Measurements from ENCODE around the gene HEPACAM2. TPM values are rescaled to one million over a fixed set of nuclear protein-coding genes. Genes with fewer than 3 reads are reported as not detected.
A peak's percentile ranks its signal among the peaks of the same experiment; 100 is the strongest.

The HEPACAM2 gene
- total RNA-seq, 1 experiment from 2014 or later = not detected

GRCh38 chr7:93146036-93146435 is 80.2 kb downstream of the HEPACAM2 start:
- Histone ChIP-seq H3K4me1 (ENCODE audit: insufficient read depth, low read length) (no peaks in the 10 kb centered on the region; the same call in 1 of the 2 replicates), H3K27ac (ENCODE audit: insufficient read length, low read depth, low read length) (no peak overlapping the region), H3K79me1 (ENCODE audit: insufficient read depth, low read depth, low read length, poor library complexity, severe bottlenecking) (no peaks in the 10 kb centered on the region), H2BK20ac (ENCODE audit: low read depth, low read length, poor library complexity, severe bottlenecking) (no peak overlapping the region), H2AK5ac (ENCODE audit: insufficient read length, low read length) (no peak overlapping the region), H3K14ac (ENCODE audit: insufficient read depth, low read length) (no peak overlapping the region), H4K8ac (replicated peaks; ENCODE audit: insufficient read length, low read depth, low read length) (no peak overlapping the region), H4K5ac (ENCODE audit: insufficient read length, low read depth, low read length) (no peak overlapping the region), H2AFZ (ENCODE audit: low read length) (no peak overlapping the region), H2BK15ac (ENCODE audit: low read depth, low read length) (no peak overlapping the region), H2BK5ac (ENCODE audit: insufficient read length, low read length) (no peak overlapping the region), H3K4ac (ENCODE audit: low read depth, low read length) (no peak overlapping the region), H3K4me2 (ENCODE audit: insufficient read depth, insufficient read length, low read length) (no peak overlapping the region), H4K91ac (ENCODE audit: insufficient read length, low read depth, low read length) (no peak overlapping the region), H2BK12ac (ENCODE audit: insufficient read length, low read depth, low read length) (no peak overlapping the region), H2BK120ac (ENCODE audit: low read depth, low read length, poor library complexity, severe bottlenecking) (no peak overlapping the region), H3K23ac (ENCODE audit: insufficient read length, low read depth, low read length) (no peak overlapping the region), H3K9ac (ENCODE audit: extremely low read depth, insufficient read length, low read length) (no peak overlapping the region), H3K79me2 (ENCODE audit: insufficient read depth, low read length) (no peaks in the 10 kb centered on the region), H3T11ph (ENCODE audit: low read length) (no peak overlapping the region), H3K27me3 (ENCODE audit: insufficient read depth, low read length) (no peaks in the 10 kb centered on the region), H3K56ac (ENCODE audit: insufficient read length, low read depth, low read length) (no peak overlapping the region), H3K23me2 (ENCODE audit: insufficient read length, low read depth, low read length, poor library complexity, severe bottlenecking) (no peaks in the 10 kb centered on the region), H4K20me1 (ENCODE audit: control insufficient read depth, insufficient read depth, insufficient read length) (peaks cover 3% of the 10 kb centered on the region), H3K9me3 (ENCODE audit: control insufficient read depth, low read depth, low read length) (no peaks in the 10 kb centered on the region), H3K18ac (ENCODE audit: insufficient read length, low read depth, low read length) (no peak overlapping the region)
- Mint-ChIP-seq H3K4me1 (peaks cover 3 to 15% of the 10 kb centered on the region in 2 experiments; a peak in 3 of 4 replicates), H3K9me3 (no peaks in the 10 kb centered on the region), H3K27ac (peak overlapping the region in 1 of 3 experiments; percentile 74; a peak in 2 of 7 replicates), H3K27me3 (ENCODE audit: low read depth) (no peaks in the 10 kb centered on the region; the same call in none of the 2 replicates), H3K36me3 (ENCODE audit: insufficient read depth in 1 of 3, low read depth in 3 of 3) (no peaks in the 10 kb centered on the region), H3K4me3 (no peak overlapping the region)
- no peak for DNase-seq
- TF ChIP-seq, protein P1, sequence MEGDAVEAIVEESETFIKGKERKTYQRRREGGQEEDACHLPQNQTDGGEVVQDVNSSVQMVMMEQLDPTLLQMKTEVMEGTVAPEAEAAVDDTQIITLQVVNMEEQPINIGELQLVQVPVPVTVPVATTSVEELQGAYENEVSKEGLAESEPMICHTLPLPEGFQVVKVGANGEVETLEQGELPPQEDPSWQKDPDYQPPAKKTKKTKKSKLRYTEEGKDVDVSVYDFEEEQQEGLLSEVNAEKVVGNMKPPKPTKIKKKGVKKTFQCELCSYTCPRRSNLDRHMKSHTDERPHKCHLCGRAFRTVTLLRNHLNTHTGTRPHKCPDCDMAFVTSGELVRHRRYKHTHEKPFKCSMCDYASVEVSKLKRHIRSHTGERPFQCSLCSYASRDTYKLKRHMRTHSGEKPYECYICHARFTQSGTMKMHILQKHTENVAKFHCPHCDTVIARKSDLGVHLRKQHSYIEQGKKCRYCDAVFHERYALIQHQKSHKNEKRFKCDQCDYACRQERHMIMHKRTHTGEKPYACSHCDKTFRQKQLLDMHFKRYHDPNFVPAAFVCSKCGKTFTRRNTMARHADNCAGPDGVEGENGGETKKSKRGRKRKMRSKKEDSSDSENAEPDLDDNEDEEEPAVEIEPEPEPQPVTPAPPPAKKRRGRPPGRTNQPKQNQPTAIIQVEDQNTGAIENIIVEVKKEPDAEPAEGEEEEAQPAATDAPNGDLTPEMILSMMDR (conservative IDR thresholded peaks at IDR 0.05) = no peak
- WGBS (ENCODE audit: extremely low coverage, insufficient read length, low lambda C conversion rate) = no CpG with 5 or more reads among the region's 1 CpG
